Activated naive CD4-positive, alpha-beta T cell (primary cell): ENCODE results near the gene CNTN4.

ENCODE experiments used
- DNase-seq, 4 experiments: peaks; one replicate each; lab custom pipeline; 2025; lab: John Stamatoyannopoulos, UW

The CNTN4 gene

DNA sequence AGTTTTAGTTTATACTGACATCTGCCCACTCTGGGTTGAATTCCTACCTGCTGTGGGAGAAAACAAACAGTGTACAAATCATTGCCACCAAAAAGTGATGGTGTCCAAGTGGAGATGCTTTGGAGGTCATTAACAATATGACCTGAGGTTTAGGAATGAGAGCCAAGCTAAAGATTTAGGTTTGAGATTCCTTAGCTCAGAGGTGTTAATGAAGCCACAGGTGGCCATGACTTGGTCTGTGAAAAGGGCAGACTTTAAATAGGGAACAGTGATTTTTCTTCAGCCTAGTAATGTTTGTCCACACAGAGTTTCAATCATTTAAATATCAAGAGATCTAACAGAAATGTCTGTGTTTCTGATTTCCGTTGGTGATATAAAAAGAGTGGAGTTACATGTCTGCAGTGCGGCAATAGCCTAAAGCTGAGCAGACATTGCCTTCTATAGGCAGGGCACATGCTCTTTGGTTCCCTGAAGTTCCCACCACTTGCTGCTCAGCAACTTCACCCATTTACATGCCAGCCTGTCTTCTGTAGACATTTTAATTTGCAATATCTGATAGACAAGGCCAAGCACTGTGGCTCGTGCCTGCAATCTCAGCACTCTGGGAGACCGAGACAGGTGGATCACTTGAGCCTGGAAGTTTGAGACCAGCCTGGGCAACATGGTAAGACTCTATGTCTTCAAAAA lies 588.3 kb downstream of the CNTN4 start:
- no peak for DNase-seq

DNA sequence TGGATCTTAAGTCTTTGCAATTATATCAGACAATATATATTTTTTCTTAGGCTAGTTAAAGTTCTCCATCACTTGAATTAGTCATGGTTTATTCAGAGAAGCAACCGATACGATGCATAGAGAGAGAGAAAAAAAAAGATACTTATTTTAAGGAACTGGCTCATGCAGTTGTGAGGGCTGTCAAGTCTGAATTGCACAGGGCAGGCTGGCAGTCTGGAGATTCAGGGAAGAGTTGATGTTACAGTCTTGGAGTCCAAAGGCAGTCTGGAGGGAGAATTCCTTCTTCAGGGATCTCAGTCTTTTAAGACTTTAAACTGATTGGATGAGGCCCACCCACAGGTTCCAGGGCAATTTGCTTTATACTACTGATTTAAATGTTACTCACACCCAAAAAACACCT lies 598.9 kb downstream of the CNTN4 start:
- DNase-seq: no peak

DNA sequence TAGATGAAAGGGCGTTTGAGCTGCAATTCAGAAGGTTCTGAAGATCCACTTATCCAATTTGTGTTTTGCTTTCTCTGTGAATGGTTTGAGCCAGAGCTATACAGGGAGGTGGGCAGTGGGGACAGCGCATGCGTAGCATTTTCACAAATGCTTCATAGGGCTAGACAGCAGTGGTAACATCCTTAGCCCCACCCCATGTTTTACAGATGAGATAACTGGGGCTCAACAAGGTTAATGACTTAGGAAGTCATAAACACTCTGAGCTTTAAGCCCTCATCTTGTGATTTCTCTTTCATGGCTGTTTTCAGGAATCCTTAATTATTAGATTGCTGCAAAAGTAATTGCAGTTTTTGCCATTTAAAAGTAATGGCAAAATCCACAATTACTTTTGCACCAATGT lies 602.8 kb downstream of the CNTN4 start:
- DNase-seq: no peak

DNA sequence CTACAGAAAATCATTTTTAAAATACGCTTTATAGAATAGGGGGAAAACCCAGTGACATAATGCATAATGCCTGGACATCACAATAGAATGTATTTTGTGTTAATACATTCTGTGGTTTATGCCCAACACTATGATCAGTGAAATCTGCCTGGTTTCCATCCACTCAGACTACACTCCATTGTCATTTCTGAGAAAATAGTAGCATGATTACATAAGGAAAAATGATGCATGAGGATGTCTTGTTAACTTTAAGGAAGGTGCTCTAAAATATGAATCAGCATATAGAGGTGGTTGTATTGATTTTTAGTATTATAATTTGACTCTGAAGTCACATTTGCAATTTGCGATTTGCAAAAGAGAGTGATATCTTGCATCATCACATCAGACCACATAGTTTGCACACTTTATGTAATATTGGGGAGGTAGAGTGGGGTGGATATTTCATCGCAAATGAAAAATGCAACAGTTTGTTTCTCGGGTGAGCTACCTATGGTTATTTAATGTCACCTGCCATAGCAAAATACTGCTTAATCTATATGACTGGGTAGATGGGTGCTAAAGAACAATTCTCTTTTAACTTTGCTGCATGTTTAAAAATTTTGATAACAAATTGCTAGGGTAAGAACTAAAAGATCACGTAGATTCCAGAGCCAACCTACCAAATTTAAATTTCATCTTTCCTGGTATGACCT lies 607.6 kb downstream of the CNTN4 start:
- DNase-seq: no peak

DNA sequence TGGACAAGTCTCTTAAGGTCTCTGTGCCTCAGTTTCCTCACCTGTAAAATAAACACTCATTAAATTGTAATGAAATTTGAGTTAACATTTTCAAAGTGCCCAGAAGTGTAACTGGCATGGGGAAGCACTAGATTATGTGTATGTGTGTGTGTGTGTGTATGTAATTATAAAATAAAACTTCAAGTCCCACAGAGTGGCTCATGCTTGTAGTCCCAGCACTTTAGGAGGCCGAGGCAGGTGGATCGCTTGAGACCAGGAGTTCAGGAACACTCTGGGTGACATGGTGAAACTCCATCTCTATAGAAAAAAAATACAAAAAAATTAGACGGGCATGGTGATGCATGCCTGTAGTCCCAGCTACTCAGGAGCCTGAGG lies 608.2 kb downstream of the CNTN4 start:
- no peak for DNase-seq

DNA sequence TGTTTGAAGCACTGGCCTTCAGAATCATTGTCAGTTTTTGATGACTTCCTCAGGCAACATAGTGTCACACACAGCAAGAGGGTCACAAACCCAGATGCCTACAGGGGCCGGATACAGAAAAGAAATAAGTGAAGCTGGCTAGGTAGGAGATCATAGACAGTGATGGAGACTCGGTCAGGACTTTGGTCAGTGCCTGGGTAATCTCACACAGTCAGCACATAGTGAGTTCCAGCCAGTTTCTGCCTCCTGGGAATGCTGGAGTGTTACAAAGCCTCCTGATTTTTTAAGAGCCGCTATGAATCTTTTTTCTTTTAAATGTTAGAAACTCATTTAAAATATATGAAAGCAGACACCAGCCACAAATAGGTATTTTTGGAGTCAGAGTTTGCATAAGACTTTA lies 612.4 kb downstream of the CNTN4 start:
- DNase-seq: no peak

DNA sequence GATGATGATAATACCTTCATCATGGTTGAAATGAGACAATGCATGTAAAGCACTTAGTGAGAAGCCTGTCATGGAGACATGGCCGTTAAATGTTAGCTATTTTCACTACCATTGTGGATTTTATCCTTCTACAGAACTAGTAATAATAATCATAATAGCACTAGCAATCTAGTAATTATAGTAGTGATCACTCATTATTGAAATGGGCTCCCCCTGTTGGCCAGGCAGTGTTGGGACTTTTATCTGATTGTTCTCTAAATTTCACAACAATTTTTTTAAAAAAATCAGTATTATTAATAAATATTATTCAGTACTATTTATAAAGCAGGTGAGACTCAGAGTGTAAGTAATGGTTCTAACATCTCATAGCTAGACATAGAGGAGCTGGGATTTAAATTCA lies 615.3 kb downstream of the CNTN4 start:
- no peak for DNase-seq

DNA sequence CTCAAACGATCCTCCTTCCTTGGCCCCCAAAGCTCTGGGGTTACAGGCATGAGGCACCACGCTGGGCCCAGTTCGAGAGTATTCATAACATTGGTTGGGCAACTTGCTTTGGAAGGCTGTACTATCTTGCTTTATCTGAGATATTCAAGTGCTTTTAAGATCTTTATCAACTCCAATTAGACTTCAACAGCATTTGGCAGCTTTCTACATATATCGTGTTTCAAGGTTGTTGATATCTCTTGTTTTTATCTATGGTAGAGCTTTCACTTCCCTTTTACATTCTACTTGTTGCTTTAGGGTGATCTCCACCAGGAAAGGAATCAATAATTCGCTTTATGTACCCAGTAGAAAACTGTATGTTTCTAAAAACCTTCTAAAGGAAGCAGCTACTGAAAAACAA lies 616.2 kb downstream of the CNTN4 start:
- no peak for DNase-seq

DNA sequence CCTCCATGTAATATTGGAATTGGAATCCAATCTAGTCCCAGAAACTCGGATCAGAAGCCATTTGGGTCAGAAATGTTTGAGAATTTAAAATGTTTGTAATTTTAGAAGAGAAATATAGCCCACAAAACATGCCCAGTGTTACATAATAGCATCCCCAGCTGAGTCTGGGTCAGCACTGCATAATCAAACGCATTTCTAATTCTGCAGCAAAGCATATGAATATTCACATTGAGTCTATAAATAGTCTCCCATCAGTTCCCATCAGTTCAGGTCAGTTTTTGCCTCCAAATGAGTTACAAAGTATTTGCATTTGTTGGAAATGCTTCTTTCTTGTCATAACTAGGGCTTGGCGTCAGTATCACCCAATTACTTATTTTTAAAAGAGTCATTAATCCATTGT lies 628.4 kb downstream of the CNTN4 start:
- no peak for DNase-seq

DNA sequence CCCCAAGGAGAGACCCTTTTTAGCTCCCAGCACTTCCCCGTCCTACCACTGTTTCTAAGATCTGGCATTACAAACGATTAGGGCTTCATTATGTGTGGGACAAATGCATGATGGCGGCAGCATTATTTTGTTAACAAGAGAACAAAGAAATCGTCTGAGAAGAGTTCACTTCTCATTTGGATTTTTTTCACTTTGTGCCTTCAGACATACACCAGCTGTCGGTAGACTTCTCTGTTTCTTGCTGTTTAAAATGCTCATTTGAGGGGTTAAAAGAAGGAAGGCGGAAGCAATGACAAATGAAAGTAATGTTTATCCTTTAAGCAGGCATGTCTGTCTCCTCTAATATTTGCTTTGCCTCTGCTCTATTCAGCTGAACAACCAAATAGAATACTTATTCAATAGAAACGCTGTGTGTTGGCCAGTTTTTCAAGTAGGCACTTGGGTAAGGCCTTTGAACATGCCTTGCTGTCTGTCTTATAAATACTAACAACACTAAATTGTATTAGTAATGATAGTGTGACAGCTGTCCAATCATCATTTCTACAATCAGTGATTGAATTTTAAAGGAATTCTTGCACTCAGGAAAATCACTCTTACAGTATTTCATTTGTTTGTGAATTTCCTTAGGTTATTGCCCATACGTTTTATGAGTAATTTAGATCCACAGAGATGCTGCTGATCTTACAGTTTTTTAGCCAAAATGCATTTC lies 629.1 kb downstream of the CNTN4 start:
- DNase-seq: no peak

DNA sequence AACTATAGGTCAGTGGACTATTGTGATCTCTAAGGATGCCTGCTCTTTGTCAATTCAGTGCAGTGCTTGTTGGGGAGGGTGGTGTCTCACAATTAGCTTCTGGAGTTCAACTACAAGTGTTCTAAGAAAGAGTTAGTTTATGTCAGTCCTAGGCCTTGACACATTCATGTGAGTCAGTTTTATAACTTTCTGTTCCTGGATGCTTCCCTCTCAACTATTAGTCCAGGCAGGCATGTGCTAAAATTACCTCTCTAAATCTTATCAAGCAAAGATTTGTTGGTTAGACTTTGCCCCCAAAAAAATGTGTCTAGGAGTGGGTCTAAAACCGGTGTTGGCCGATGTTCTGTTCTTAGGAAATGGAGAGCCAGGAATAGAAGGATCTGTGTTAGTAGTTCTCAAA lies 633.2 kb downstream of the CNTN4 start:
- DNase-seq: no peak

DNA sequence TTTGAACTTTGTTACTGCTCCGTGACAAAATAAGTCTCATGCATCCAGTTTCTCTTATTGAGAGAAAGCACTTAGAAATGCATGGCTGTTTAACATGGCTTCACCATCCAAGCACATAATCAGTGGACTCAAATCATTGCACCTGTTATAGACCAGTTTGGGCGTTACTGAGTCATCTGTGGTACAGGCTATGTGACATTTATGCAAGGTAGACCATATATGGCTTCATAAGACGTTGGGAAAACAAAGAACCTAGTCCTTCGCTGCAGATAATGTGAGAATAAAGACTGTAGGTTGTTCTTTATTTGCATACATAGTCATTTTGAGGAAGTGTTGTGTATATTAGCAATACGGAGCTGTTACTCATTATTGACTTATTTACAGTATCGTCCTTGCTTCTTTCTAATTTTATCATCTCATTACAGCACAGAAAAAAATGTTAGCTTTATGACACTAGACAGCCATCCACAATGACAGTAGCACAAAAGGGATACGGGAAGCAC lies 636.8 kb downstream of the CNTN4 start:
- no peak for DNase-seq

DNA sequence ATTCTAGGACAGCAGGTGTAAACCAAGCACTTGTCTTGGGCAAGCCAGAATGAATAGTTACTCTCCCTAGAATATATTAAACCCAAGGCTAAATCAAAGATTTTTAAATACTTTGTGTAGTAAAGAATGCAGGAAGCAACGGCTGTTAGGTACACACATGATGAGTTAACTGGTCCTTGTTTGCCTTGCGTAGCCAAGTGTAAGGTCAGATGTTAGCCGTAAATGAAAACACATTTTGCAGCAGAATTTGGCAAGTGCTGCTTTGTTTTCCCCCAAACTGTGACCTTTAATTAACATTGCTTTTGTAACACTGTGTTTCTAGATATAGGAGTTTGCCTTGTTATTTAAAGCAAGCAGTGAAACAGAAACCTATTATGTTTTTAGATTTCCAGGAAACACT lies 642.9 kb downstream of the CNTN4 start:
- no peak for DNase-seq

DNA sequence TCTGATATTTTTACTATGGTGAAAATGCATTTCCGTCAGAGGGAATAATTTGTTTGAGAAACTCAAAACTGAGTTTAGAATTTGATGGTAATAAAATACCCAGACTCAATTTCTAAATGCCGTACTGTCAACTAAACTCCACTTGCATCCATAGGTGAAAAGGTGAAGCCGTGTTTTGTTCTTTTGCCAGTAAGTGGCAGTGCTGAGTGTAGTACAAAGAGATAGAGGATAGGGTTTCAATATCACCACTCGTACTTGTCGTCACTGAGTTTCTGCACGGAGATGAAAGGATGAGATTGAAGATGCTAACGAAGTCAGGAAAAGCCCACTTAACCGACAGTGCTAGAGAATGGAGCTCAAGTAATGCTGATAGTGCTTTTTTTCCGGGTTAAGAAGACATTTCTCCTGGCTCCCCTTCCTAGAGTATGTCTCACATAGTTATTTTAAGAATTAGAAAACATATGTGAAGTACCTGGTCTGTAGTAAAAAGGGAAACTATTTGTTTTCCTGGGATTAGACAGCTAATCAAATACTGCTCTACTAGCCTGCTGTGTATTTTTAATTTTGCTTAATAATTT lies 666.4 kb downstream of the CNTN4 start:
- DNase-seq: no peak

DNA sequence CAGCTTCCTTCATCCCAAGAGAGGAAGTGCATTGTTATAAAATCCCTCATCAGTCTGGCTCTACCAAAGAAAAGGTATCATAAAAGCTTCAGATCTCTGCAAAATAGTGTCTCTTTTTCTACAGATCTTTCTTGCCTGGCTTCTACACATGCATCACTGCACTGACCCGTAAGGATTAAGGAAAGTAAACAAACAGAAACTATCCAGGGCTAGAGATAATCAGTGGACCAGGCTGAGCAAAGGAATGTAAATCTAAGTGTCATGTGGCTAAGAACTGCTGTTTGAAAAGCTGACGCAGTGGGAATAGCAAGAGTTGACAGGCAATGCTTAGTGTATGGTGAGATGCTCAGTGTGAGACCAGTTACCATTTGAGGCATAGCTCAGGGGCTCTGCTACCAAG lies 671.8 kb downstream of the CNTN4 start:
- no peak for DNase-seq

DNA sequence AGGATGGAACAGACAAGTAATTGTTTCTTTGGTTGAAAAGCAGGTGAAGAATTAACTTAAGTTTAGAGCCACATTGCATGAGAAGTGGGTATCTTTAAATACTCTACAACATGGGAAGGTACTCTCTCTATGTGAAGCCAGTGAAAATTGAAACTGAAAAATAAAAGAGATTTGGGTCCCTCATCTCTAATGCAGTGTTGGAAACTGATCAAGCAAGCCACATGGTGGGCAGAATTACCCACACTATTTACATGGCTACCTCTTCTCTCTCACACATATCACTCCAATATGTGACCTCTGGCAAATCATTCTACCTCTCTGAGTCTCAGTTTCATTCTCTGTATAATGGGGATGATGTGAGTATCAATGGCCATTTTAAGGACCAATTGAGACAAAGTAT lies 672.5 kb downstream of the CNTN4 start:
- DNase-seq: no peak

DNA sequence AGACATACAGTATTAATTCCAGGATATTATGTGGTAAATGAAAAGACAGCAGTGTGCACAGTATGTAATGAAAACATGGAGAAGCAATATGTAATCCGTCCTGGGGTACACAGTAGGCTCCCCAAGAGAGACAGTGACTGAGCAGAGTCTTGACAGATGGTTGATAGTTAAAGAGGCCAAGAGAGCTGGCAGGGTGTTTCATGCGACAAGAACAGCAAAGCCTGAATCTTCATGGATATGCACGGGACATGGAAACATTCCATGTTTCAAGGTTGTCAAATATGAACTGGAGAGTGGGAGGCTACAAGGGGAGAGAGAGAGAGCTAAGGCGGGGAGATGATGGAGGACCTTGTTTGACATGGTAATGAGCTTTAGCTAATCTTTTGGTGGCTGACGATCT lies 673.1 kb downstream of the CNTN4 start:
- no peak for DNase-seq

DNA sequence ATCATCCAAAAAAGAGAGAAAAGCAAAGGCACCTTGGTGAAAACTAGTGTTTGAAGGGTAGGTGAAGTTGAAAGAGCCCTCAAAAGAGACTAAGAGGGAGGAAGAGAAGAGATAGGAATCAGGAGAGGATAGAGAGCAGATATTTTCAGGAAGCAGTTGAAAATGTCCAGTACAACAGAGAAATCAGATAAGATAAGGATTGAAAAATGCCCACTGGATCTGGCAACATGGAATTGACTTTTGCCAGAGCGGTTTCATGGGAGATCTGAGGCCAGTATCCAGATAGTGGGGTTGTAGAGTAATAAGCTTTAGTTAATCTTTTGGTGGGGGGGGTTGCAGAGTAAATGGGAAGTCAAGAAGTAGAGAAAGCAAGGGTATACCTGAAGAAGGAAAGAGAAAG lies 674.1 kb downstream of the CNTN4 start:
- DNase-seq: no peak

DNA sequence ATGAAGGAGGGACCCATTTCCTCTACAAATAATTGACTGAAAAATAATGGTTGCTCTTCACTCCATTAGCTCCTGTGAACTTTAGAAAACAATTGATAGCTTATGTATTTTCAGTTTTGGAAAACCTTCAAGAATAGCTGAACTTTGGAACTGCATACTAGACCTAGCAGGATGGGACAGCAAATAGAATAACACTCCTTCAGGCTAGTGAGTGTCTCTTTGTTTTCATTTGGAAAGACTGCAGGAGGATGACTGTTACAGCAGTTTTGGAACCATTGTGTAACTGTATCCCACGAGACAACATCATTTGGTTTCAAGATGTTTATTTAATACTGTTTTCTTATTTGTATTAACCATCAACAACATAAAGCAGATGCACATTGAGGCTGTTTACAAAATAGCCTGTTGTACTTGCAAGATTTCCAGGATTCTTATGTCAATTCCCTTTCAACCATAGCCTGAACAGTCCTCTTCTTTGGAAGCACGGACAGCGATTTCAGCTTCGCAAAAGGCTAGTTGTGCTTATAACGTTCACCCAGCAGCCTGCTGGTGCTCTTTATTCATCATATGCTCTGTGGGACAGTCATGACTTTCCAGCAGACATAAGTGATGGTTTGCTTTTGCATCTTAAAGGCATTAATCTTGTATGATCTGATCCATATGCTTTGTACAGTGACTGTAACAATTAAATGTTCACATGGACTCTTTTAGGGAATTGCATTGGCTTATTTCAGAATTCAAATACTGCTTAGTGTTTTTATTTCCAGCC lies 676.0 kb downstream of the CNTN4 start:
- no peak for DNase-seq

DNA sequence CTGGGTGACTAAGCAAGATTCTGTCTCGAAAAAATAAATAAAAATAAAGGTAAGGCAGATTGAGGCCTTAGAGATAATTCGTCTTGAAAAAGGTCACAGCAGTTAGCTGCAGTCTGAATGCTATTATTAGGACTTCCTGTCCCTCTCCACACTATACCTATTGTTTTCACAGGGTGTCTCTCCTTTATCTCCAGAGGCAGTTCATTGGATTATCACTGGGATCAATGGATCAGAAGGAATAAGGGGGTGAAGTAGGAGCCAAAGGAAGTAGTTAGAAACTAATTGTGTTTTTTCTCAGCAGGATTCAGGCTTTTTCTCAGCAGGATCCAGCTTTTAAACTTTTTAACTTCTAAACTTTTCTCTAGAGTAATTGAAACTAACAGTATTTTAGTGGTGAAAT lies 684.6 kb downstream of the CNTN4 start:
- no peak for DNase-seq

DNA sequence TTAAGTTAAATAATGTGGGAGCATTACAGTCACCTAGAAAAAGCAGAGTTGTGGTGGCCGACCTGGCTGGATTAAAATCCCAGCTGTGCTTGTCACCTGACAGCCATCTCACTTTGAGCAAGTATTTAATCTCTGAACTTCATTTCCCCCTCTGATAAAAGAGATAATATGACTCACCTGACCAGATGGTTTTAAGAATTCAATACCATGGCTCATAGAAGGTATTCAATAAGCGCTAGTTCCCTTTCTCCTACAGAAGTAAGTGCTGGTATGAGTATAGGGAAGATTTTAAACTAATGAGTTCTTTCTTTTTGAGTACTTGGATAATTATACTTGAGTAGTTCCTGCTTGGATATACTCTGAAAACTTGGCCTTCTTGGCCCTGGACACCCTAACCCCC lies 686.0 kb downstream of the CNTN4 start:
- DNase-seq: no peak

DNA sequence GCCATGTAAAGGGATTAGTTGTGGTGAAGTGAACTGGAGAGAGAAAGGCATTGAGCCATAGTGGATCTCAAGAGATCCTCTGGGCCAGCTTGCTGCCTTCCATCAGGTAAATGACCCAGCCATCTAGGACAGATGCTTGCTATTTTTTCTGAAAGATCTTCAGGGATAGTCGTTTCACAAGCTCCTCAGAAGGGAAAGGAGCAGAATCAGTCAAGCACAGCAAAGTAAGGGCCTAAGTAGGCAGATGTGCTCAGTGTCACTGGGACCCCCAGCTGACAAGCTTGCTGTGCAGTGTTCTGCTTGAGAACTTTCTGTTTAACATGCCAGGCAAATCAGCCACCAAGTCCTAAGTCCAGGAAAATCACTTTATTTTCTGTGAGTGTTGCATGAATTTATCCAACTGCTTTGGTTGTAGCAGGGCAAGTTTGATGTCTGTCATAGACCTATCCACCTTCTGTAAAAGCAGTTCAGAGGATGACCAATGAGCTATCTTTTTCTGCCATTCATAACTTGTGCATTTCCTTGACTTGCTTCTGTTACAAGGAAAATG lies 691.7 kb downstream of the CNTN4 start:
- no peak for DNase-seq
